Measurements from ENCODE around the gene EIF5AL1.
"Not testable (repeated sequence)": the region's sequence is repeated elsewhere in the genome, so short reads cannot be mapped to it uniquely, and the experiment has no call there.

Gene EIF5AL1

DNA sequence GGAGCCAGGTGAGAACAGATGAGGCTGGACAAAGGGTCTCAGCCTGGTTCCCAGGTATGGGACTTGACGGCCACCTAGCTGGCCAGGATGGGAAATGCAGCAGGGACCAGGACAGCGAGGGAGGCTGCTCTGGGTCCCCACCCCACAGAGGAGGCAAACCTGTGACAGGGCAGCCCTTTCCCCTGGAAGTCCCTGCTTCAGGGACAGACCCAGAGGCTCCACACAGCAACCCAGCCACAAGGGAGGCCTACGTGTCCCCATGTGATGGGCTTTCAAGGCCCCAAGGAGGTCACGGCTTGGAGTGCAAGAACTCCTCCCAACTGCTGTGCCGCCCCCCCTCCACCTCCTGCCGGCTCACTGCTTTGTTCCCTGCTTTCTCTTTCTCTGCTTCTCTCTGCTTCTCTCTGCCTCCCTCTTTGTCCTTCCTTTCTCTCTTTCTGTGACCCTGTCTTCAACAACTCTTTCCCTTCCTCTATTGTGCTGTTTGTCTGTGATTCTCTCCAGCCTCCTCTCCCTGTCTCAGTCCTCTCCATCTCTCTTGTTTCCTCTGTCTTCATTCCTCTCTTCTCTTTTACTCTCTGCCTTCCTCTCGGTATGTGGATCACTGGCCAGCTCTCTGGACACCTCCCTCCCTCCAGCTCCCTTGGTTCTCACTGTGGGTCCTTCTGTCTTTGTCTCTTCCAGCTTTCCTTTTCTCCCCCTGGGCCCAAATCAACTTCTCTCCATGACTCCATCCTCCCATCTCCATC lies 9.6 kb upstream of the EIF5AL1 start:
- Histone ChIP-seq H3K9me2 (replicated peaks; ENCODE audit: insufficient read depth, low read length) (no peaks in the 10 kb centered on the region), H3K27me3 (ENCODE audit: low read length) (no peaks in the 10 kb centered on the region), H3K9me3 (ENCODE audit: insufficient read depth, low read length) (no peaks in the 10 kb centered on the region), H3K27ac (ENCODE audit: low read depth, low read length) (no peak overlapping the region), H3K4me3 (ENCODE audit: insufficient read depth, low read length, poor library complexity, severe bottlenecking) (no peak overlapping the region), H2AFZ (ENCODE audit: low read depth, low read length, severe bottlenecking) (no peak overlapping the region), H3K9ac (ENCODE audit: low read length) (no peak overlapping the region), H3F3A (ENCODE audit: insufficient read depth) (no peaks in the 10 kb centered on the region), H3K36me3 (ENCODE audit: low read length) (no peaks in the 10 kb centered on the region), H3K4me2 (ENCODE audit: low read depth, low read length, poor library complexity, severe bottlenecking) (no peak overlapping the region), H3K79me2 (ENCODE audit: insufficient read depth, low read length) (no peaks in the 10 kb centered on the region), H4K20me1 (ENCODE audit: low read depth, low read length) (no peaks in the 10 kb centered on the region)
- TF ChIP-seq, protein P1, sequence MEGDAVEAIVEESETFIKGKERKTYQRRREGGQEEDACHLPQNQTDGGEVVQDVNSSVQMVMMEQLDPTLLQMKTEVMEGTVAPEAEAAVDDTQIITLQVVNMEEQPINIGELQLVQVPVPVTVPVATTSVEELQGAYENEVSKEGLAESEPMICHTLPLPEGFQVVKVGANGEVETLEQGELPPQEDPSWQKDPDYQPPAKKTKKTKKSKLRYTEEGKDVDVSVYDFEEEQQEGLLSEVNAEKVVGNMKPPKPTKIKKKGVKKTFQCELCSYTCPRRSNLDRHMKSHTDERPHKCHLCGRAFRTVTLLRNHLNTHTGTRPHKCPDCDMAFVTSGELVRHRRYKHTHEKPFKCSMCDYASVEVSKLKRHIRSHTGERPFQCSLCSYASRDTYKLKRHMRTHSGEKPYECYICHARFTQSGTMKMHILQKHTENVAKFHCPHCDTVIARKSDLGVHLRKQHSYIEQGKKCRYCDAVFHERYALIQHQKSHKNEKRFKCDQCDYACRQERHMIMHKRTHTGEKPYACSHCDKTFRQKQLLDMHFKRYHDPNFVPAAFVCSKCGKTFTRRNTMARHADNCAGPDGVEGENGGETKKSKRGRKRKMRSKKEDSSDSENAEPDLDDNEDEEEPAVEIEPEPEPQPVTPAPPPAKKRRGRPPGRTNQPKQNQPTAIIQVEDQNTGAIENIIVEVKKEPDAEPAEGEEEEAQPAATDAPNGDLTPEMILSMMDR (IDR thresholded peaks at IDR 0.05; ENCODE audit: insufficient read depth, low read length, poor library complexity, severe bottlenecking), result no peak
- TF ChIP-seq EZH2phosphoT487 (conservative IDR thresholded peaks at IDR 0.05; ENCODE audit: low read length), result no peak

DNA sequence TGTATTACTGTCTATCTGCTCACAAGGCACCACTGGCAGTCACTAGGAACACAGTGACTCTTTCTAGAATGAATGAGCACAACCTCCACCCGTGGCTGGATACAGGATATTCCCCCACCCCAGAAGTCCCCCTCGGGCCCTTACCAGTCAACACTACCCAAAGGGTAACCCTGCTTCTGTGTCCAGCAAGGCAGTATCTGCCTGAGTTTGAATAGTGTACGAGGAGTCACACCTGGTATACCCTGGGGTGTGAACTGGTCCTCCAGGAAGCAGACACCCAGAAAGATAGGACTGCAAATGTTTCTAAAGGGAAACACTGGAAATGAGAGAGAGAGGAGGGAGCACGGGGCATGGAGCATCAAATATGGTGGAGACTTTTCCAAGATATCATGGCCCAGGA lies 8.5 kb upstream of the EIF5AL1 start:
- H3K9me3 ChIP-seq (ENCODE audit: insufficient read depth, low read length); H3K4me3 ChIP-seq (ENCODE audit: insufficient read depth, low read length, poor library complexity, severe bottlenecking); H3K9me2 ChIP-seq (replicated peaks; ENCODE audit: insufficient read depth, low read length); H3K36me3 ChIP-seq (ENCODE audit: low read length); H3K79me2 ChIP-seq (ENCODE audit: insufficient read depth, low read length); H3K4me2 ChIP-seq (ENCODE audit: low read depth, low read length, poor library complexity, severe bottlenecking); H3K9ac ChIP-seq (ENCODE audit: low read length); H3K27ac ChIP-seq (ENCODE audit: low read depth, low read length); H3F3A ChIP-seq (ENCODE audit: insufficient read depth); H4K20me1 ChIP-seq (ENCODE audit: low read depth, low read length); H3K27me3 ChIP-seq (ENCODE audit: low read length); H2AFZ ChIP-seq (ENCODE audit: low read depth, low read length, severe bottlenecking): not testable (repeated sequence)

DNA sequence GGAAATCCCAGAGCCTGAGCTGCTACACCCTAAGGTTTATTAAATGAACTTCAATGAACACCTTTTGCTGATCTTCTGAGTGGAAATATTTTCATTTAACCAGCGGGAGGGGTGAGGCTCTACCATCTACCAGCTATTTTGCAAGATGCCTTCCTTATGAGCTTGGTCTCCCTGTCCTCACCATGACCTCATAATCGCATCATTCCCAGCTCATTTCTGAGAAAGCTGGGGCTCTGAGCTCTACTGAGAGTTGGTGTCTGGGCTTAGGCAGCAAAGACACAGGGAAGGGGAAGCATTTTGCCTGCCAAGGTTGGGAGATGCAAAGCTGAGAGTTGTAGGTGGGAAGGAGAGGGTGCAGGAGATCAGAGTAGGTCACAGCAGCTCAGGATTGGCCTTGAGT lies 7.8 kb upstream of the EIF5AL1 start:
- not testable (repeated sequence) for H3K9ac ChIP-seq (ENCODE audit: low read length); H3K9me2 ChIP-seq (replicated peaks; ENCODE audit: insufficient read depth, low read length); H3K27ac ChIP-seq (ENCODE audit: low read depth, low read length); H3K9me3 ChIP-seq (ENCODE audit: insufficient read depth, low read length); H3K4me2 ChIP-seq (ENCODE audit: low read depth, low read length, poor library complexity, severe bottlenecking); H4K20me1 ChIP-seq (ENCODE audit: low read depth, low read length); H3K36me3 ChIP-seq (ENCODE audit: low read length); H2AFZ ChIP-seq (ENCODE audit: low read depth, low read length, severe bottlenecking); H3F3A ChIP-seq (ENCODE audit: insufficient read depth); H3K4me3 ChIP-seq (ENCODE audit: insufficient read depth, low read length, poor library complexity, severe bottlenecking); H3K79me2 ChIP-seq (ENCODE audit: insufficient read depth, low read length); H3K27me3 ChIP-seq (ENCODE audit: low read length)

DNA sequence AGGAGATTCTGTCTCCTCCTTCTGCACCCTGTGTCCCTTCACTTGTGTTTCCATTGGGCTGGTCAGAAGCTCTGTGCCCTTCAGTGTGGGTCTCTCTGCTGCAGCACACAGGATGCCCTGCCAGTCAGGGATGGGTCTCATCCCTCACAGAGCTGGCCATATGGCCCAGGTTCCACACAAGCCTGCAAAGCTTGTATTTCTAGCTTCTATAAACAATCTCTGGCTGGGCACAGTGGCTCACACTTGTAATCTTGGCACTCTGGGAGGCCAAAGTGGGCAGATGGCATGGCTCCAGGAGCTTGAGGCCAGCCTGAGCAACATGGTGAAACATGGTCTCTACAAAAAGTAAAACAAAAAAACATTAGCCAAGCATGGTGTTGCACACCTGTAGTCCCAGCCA lies 7.0 kb upstream of the EIF5AL1 start:
- not testable (repeated sequence) for H3K27me3 ChIP-seq (ENCODE audit: low read length); H3K36me3 ChIP-seq (ENCODE audit: low read length); H3K9me2 ChIP-seq (replicated peaks; ENCODE audit: insufficient read depth, low read length); H3K4me3 ChIP-seq (ENCODE audit: insufficient read depth, low read length, poor library complexity, severe bottlenecking); H3F3A ChIP-seq (ENCODE audit: insufficient read depth); H3K9me3 ChIP-seq (ENCODE audit: insufficient read depth, low read length); H3K9ac ChIP-seq (ENCODE audit: low read length); H4K20me1 ChIP-seq (ENCODE audit: low read depth, low read length); H3K27ac ChIP-seq (ENCODE audit: low read depth, low read length); H2AFZ ChIP-seq (ENCODE audit: low read depth, low read length, severe bottlenecking); H3K4me2 ChIP-seq (ENCODE audit: low read depth, low read length, poor library complexity, severe bottlenecking); H3K79me2 ChIP-seq (ENCODE audit: insufficient read depth, low read length)

DNA sequence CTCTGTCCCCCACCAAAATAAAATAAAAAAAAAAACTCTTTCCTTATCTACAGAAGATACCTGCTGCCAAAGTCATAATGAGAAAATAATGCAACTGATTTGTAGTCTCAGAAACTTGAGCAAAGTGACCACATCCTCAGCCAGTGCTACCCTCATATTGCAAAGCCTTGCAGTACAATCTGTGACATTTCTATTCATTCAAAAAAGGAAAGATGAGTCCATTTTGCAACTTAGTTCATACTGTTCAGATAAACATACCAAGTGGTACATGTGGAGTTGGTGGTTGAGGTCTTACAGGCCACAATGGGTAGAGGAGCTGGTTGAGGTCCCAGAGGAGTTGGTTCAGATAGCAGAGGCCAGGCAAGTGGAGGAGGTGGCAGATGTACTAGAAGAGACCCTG lies 6.5 kb upstream of the EIF5AL1 start:
- no peaks in the 10 kb centered on the region for H3K9me3 ChIP-seq (ENCODE audit: insufficient read depth, low read length)
- no peaks in the 10 kb centered on the region for H3K36me3 ChIP-seq (ENCODE audit: low read length)
- no peaks in the 10 kb centered on the region for H3K27me3 ChIP-seq (ENCODE audit: low read length)
- H3K4me2 ChIP-seq (ENCODE audit: low read depth, low read length, poor library complexity, severe bottlenecking), result no peak overlapping the region
- no peaks in the 10 kb centered on the region for H3F3A ChIP-seq (ENCODE audit: insufficient read depth)
- H3K27ac ChIP-seq (ENCODE audit: low read depth, low read length), result no peak overlapping the region
- no peaks in the 10 kb centered on the region for H4K20me1 ChIP-seq (ENCODE audit: low read depth, low read length)
- TF ChIP-seq, protein P1 (IDR thresholded peaks at IDR 0.05; ENCODE audit: insufficient read depth, low read length, poor library complexity, severe bottlenecking), result no peak
- no peak for TF ChIP-seq EZH2phosphoT487 (conservative IDR thresholded peaks at IDR 0.05; ENCODE audit: low read length)
- H3K4me3 ChIP-seq (ENCODE audit: insufficient read depth, low read length, poor library complexity, severe bottlenecking), result no peak overlapping the region
- H3K9me2 ChIP-seq (replicated peaks; ENCODE audit: insufficient read depth, low read length), result no peaks in the 10 kb centered on the region
- H2AFZ ChIP-seq (ENCODE audit: low read depth, low read length, severe bottlenecking), result no peak overlapping the region
- H3K79me2 ChIP-seq (ENCODE audit: insufficient read depth, low read length), result no peaks in the 10 kb centered on the region
- H3K9ac ChIP-seq (ENCODE audit: low read length), result no peak overlapping the region

Data from SU-DHL-6 (cell line).